ACC112 (cell line): Measurements from ENCODE around the gene ETS2.
"Not testable (repeated sequence)": the region's sequence is repeated elsewhere in the genome, so short reads cannot be mapped to it uniquely, and the experiment has no call there.

ENCODE experiments used
- H2AFZ ChIP-seq: fragments of 200-600 bp; sonication (generic); one replicate; pipeline ENCODE4 v1.6.0; 2017; ENCODE audit warnings: antibody characterized with exemption, low read length; ENCODE audit not compliant: unreplicated experiment
- H3K27ac ChIP-seq: fragments of 200-600 bp; sonication (generic); 2 replicates; pipeline ENCODE4 v1.5.1; 2014; ENCODE audit warnings: low read depth, mild to moderate bottlenecking, antibody characterized with exemption, low read length, moderate library complexity
- H3K27me3 ChIP-seq: fragments of 200-600 bp; sonication (generic); 2 replicates; pipeline ENCODE4 v1.6.1; 2014; ENCODE audit warnings: mild to moderate bottlenecking, antibody characterized with exemption, low read length, moderate library complexity, mixed read lengths; ENCODE audit not compliant: insufficient read depth
- H3K36me3 ChIP-seq: fragments of 200-600 bp; sonication (generic); 2 replicates; pipeline ENCODE4 v1.6.1; 2016; ENCODE audit warnings: mild to moderate bottlenecking, antibody characterized with exemption, low read length, moderate library complexity, mixed read lengths; ENCODE audit not compliant: insufficient read depth
- H3K4me1 ChIP-seq: fragments of 200-600 bp; sonication (generic); one replicate; pipeline ENCODE4 v1.6.1; 2016; ENCODE audit warnings: low read length, mixed read lengths; ENCODE audit not compliant: insufficient read depth, unreplicated experiment, control insufficient read depth
- H3K4me3 ChIP-seq: fragments of 200-600 bp; sonication (generic); 2 replicates; pipeline ENCODE4 v1.5.1; 2014; ENCODE audit warnings: mild to moderate bottlenecking, low read depth, low read length
- H3K79me2 ChIP-seq: fragments of 200-600 bp; sonication (generic); one replicate; pipeline ENCODE4 v1.6.0; 2016; ENCODE audit warnings: low read length; ENCODE audit not compliant: control insufficient read depth, unreplicated experiment, insufficient read depth

ETS2 gene

DNA sequence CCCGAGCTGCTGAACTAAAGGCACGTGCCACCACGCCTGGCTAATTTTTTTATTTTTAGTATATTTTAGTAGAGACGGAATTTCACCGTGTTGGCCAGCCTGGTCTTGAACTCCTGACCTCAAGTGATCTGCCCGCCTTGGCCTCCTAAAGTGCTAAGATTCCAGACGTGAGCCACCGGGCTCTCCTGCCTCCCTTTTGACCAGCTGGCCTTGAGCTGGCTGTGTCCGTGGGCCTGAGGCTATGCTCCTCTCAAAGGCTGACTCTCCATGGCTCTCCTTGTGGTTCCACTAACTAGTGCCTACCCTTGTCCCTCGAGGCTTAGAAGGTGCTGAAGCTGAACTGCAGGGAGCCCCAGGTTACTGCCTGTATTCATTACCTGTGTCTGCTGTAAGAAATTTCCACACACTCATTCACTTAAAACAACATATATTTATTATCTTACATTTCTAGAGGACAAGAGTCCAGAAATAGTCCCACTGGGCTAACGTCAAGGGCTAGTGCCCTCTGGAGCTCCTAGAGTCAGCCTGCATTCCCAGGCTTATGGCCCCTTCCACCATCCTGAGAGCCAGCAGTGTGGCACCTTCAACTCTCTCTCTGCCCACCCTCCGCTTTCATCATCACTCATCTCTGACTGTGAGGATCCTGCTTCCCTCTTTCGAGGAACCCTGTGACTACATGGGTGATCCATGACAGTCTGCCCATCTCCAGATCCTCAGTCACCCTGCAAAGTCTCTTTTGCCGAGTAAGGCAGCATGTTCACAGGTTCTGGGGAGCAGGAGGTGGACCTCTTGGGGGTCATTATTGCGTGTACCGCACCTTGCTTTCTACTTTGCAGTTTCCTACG is 34.9 kb downstream of the ETS2 start:
- Histone ChIP-seq H3K4me1 (peaks cover 55% of the 10 kb centered on the region), H2AFZ (no peak overlapping the region), H3K4me3 (no peak overlapping the region), H3K79me2 (no peaks in the 10 kb centered on the region), H3K27ac (peak overlapping the region; percentile 99), H3K36me3 (no peaks in the 10 kb centered on the region), H3K27me3 (no peaks in the 10 kb centered on the region)

DNA sequence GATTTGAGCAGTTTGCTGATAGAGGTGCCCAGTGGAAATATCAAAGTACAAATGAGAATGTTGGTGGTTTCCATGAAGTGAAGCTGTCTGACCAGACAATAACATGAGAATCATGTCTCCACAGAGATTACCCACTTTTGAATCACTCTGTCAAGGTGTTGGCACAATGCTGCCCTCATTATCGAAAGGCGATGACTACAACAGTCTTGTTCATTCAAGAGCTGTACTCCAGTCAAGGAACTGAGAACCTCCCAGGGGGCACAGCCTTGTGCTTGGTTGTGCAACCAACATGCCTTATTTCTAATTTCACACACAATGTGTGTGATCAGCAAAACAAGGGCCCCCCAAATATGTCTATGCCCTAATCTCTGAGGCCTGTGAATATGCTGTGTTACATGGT is 35.7 kb downstream of the ETS2 start:
- H3K4me1 ChIP-seq: peaks cover 55% of the 10 kb centered on the region
- no peak overlapping the region for H2AFZ ChIP-seq
- H3K27ac ChIP-seq: no peak overlapping the region
- no peaks in the 10 kb centered on the region for H3K36me3 ChIP-seq
- H3K27me3 ChIP-seq: no peaks in the 10 kb centered on the region
- no peak overlapping the region for H3K4me3 ChIP-seq
- no peaks in the 10 kb centered on the region for H3K79me2 ChIP-seq

DNA sequence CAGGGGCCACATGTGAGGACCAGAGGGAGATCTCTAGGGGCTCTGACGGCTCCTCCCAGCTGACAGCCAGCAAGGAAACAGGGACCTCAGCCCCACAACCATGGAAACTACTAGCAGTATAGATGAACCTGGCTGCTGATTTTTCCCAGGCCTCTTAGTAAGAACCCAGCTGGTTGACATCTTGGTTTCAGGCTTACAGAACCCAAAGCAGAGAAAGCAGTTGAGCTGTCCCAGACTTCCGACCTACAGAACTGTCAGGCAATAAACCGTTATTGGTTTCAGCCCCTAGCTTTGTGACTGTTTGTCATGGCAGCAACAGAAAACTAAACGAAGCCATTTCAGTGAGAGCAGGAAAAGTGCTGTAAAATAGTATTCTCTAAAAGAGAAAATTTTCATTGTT is 36.4 kb downstream of the ETS2 start:
- Histone ChIP-seq H3K4me3 (no peak overlapping the region), H3K27ac (no peak overlapping the region), H3K4me1 (peaks cover 55% of the 10 kb centered on the region), H3K79me2 (no peaks in the 10 kb centered on the region), H3K36me3 (no peaks in the 10 kb centered on the region), H3K27me3 (no peaks in the 10 kb centered on the region), H2AFZ (no peak overlapping the region)

DNA sequence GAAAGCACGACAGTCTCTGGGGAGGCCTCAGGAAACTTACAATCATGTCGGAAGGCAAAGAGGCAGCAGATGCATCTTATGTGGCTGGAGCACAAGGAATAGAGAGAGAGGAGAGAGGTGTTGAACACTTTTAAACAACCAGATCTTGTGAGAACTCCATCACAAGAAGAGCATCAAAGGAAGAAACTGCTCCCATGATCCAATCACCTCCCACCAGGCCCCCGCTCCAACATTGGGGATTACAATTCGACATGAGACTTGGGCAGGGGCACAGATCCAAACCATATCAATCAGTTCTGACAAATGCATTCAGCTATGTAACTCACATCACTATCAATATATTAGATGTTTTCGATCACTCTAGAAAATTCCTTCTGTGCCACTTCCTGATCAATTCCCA is 37.6 kb downstream of the ETS2 start:
- Histone ChIP-seq H3K4me3 (no peak overlapping the region), H3K27ac (peak overlapping the region; percentile 79), H3K27me3 (no peaks in the 10 kb centered on the region; the same call in 1 of the 2 replicates), H2AFZ (no peak overlapping the region), H3K4me1 (peaks cover 60% of the 10 kb centered on the region), H3K79me2 (no peaks in the 10 kb centered on the region), H3K36me3 (no peaks in the 10 kb centered on the region)

DNA sequence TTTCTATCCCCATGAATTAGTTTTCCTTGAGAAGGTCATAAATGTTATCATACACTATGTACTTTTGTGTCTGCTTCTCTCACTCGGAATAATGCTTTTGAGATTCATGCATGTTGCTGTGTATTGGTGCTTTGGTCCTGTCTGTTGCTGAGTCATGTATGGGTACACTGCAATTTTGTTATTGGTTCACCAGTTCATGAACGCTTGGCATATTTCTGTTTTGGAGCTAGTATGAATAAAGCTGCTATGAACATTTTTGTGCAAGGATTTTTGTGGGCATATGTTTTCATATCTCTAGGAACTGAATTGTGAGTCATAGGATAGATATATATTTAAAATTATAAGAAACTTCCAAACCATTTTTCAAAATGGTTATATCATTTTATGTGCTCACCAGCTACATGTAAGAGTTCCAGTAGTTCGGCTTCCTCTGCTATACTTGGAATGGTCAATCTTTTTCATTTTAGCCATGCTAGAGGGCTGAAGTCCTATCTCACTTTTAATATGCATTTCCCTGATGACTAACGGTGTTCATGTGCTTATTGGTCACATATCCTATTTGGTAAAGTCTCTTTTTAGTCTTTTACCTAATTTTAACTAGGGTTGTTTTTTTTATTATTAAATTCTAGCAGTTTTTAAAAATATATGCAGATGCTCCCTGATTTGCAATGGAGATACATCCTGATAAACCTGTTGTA is 38.2 kb downstream of the ETS2 start:
- H3K79me2 ChIP-seq: no peaks in the 10 kb centered on the region
- peak overlapping the region; percentile 79 for H3K27ac ChIP-seq
- peaks cover 54% of the 10 kb centered on the region for H3K4me1 ChIP-seq
- no peaks in the 10 kb centered on the region for H3K36me3 ChIP-seq
- no peaks in the 10 kb centered on the region; the same call in 1 of the 2 replicates for H3K27me3 ChIP-seq
- no peak overlapping the region for H2AFZ ChIP-seq
- H3K4me3 ChIP-seq: no peak overlapping the region

DNA sequence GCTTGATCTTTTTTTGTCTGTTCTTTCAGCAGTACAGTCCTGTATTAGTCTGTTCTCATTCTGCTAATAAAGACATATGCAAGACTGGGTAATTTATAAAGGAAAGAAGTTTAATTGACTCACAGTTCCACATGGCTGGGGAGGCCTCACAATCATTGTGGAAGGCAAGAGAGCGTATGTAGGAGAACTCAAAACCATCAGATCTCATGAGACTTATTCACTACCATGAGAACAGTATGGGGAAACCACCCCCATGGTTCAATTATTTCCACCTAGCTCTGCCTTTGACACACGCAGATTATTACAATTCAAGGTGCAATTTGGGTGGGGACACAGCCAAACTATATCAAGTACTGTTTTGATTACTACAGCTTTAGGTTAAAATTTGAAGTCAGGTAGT is 39.6 kb downstream of the ETS2 start:
- not testable (repeated sequence) for H3K4me3 ChIP-seq, H3K27ac ChIP-seq, H3K79me2 ChIP-seq, H2AFZ ChIP-seq, H3K36me3 ChIP-seq, H3K27me3 ChIP-seq
- H3K4me1 ChIP-seq: peaks cover 41% of the 10 kb centered on the region

DNA sequence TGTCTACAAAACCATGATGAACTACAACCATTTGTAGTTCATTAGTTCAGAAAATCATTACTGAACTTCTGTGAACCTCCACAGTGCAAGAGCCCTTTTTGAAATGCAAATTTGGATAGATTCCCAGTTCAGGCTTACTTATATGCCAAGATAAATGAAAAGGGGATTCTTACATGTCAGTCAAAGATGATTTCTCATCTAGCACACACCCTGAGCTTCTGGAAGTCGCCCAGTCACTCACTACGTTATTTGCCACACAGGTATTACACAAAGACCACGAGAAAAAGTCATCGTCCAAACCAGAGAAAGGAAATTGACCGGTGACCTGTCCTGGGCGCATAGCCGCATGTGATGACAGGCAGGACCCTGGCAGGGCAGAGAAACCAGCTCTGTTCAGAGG is 41.8 kb downstream of the ETS2 start:
- no peaks in the 10 kb centered on the region for H3K79me2 ChIP-seq
- H3K4me1 ChIP-seq: peaks cover 27% of the 10 kb centered on the region
- no peak overlapping the region for H3K27ac ChIP-seq
- no peaks in the 10 kb centered on the region for H3K36me3 ChIP-seq
- no peak overlapping the region for H2AFZ ChIP-seq
- H3K27me3 ChIP-seq: no peaks in the 10 kb centered on the region; the same call in 1 of the 2 replicates
- H3K4me3 ChIP-seq: no peak overlapping the region

DNA sequence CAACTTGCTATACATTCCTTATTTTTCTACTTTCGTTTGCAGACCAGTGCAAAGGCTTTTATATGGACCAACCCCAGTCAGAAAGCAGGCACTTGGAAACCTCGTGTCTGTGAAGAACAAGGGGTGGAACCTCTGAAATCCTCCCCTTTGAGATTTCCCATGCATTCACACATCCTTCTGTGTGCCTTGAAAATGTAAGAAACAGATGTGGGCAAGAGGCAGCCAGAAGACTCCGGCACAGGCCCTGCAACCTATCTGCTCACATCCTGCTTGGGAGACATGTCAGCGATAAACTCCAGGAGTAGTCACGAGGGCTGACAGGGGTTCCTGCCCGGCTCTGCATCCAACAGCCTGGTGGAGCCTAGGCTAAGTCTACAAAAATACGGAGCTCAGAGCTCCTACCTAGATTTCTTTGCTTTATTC is 42.5 kb downstream of the ETS2 start:
- H3K27ac ChIP-seq: no peak overlapping the region
- no peaks in the 10 kb centered on the region for H3K36me3 ChIP-seq
- H3K4me3 ChIP-seq: no peak overlapping the region
- H3K27me3 ChIP-seq: no peaks in the 10 kb centered on the region; the same call in 1 of the 2 replicates
- H2AFZ ChIP-seq: no peak overlapping the region
- peaks cover 28% of the 10 kb centered on the region for H3K4me1 ChIP-seq
- no peaks in the 10 kb centered on the region for H3K79me2 ChIP-seq

DNA sequence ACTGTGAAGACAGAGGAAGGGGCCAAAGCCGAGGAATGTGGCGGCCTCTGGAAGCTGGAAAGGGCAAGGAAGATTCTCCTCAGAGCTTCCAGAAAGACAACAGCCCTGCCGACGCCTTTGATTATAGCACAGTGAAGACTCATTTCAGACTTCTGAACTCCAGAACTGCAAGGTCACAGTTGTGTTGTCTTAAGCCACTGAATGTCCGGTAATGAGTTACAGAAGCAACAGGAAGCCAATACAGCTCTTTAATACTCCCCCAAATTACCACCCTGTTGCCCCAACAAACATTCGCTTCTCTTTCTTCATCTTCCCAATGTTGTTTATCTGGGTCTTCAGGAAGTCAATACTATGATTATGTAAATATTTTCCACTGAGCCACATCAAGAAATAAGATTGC is 44.0 kb downstream of the ETS2 start:
- no peak overlapping the region for H2AFZ ChIP-seq
- no peaks in the 10 kb centered on the region for H3K36me3 ChIP-seq
- no peak overlapping the region for H3K27ac ChIP-seq
- H3K27me3 ChIP-seq: no peaks in the 10 kb centered on the region; the same call in 1 of the 2 replicates
- H3K4me1 ChIP-seq: peaks cover 23% of the 10 kb centered on the region
- H3K79me2 ChIP-seq: no peaks in the 10 kb centered on the region
- no peak overlapping the region for H3K4me3 ChIP-seq

DNA sequence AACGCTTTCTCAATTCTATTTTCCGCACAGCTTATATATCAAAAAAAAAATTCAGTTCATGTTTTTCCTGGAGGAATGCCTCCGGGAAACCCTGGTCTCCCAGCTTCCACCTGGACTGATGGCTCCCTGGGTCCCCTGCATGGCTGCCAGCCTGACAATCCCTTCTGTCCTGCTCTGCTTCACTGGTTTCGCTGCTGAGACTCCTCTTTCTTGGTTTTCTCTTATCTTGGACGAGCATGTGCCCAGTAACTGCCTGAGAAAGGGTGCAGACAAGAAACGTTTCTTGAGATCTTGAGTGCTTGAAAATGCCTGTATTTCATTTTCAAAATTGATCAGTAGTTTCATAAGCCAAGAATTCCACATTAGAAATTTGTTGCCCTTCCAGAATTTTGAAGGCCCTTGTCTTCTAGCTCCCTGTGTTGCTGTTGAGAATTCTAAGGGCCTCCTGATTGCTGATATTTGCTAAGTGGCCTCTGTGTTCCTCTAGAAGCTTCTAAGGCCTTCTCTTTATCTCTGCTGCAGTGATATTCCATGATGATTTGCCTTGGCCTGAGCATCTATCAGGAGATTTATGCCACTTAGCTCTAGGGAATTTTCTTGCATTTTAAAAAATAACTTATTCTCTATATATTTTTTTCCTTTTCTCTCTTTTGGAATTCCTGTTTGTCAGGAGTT is 44.7 kb downstream of the ETS2 start:
- H3K27me3 ChIP-seq: no peaks in the 10 kb centered on the region; the same call in 1 of the 2 replicates
- no peak overlapping the region for H3K27ac ChIP-seq
- peaks cover 23% of the 10 kb centered on the region for H3K4me1 ChIP-seq
- no peaks in the 10 kb centered on the region for H3K79me2 ChIP-seq
- H3K4me3 ChIP-seq: no peak overlapping the region
- H2AFZ ChIP-seq: no peak overlapping the region
- H3K36me3 ChIP-seq: no peaks in the 10 kb centered on the region
